Measurements from ENCODE around the gene EXOC3L4.
A peak's percentile ranks its signal among the peaks of the same experiment; 100 is the strongest.

Gene EXOC3L4

GRCh38 chr14:103108749-103109207, 14.3 kb downstream of the EXOC3L4 start:
- ATAC-seq: no peak
- TF ChIP-seq TOX (CRISPR knock-in tag; IDR thresholded peaks at IDR 0.05; ENCODE audit: borderline replicate concordance) (no peak), GLIS3 (CRISPR knock-in tag; IDR thresholded peaks at IDR 0.05) (no peak), ESRRG (CRISPR knock-in tag; IDR thresholded peaks at IDR 0.05) (no peak), ARNTL (CRISPR knock-in tag; IDR thresholded peaks at IDR 0.05; ENCODE audit: borderline replicate concordance, low read depth) (no peak), CSDC2 (CRISPR knock-in tag; IDR thresholded peaks at IDR 0.05) (no peak), RARB (CRISPR knock-in tag; IDR thresholded peaks at IDR 0.05) (no peak), TCF4 (CRISPR knock-in tag; IDR thresholded peaks at IDR 0.05; ENCODE audit: borderline replicate concordance) (no peak), ZNF70 (CRISPR knock-in tag; IDR thresholded peaks at IDR 0.05) (no peak), ISL1 (CRISPR knock-in tag; IDR thresholded peaks at IDR 0.05) (no peak), ZFP3 (CRISPR knock-in tag; IDR thresholded peaks at IDR 0.05) (no peak), ZFP30 (CRISPR knock-in tag; IDR thresholded peaks at IDR 0.05) (no peak), SNAI2 (CRISPR knock-in tag; IDR thresholded peaks at IDR 0.05) (no peak), OSR1 (CRISPR knock-in tag; IDR thresholded peaks at IDR 0.05) (no peak), POU6F1 (CRISPR knock-in tag; IDR thresholded peaks at IDR 0.05; ENCODE audit: borderline replicate concordance, low read depth) (no peak), ZC3H10 (CRISPR knock-in tag; IDR thresholded peaks at IDR 0.05) (no peak)
- TF ChIP-seq, protein P1, sequence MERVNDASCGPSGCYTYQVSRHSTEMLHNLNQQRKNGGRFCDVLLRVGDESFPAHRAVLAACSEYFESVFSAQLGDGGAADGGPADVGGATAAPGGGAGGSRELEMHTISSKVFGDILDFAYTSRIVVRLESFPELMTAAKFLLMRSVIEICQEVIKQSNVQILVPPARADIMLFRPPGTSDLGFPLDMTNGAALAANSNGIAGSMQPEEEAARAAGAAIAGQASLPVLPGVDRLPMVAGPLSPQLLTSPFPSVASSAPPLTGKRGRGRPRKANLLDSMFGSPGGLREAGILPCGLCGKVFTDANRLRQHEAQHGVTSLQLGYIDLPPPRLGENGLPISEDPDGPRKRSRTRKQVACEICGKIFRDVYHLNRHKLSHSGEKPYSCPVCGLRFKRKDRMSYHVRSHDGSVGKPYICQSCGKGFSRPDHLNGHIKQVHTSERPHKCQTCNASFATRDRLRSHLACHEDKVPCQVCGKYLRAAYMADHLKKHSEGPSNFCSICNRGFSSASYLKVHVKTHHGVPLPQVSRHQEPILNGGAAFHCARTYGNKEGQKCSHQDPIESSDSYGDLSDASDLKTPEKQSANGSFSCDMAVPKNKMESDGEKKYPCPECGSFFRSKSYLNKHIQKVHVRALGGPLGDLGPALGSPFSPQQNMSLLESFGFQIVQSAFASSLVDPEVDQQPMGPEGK (CRISPR knock-in tag; IDR thresholded peaks at IDR 0.05; ENCODE audit: borderline replicate concordance): no peak

GRCh38 chr14:103109535-103110441, 15.3 kb downstream of the EXOC3L4 start:
- no peak for TF ChIP-seq ZNF70 (CRISPR knock-in tag; IDR thresholded peaks at IDR 0.05)
- no peak for TF ChIP-seq TSHZ2 (CRISPR knock-in tag; IDR thresholded peaks at IDR 0.05)
- no peak for TF ChIP-seq PPARA (CRISPR knock-in tag; IDR thresholded peaks at IDR 0.05; ENCODE audit: borderline replicate concordance)
- TF ChIP-seq, protein P2, sequence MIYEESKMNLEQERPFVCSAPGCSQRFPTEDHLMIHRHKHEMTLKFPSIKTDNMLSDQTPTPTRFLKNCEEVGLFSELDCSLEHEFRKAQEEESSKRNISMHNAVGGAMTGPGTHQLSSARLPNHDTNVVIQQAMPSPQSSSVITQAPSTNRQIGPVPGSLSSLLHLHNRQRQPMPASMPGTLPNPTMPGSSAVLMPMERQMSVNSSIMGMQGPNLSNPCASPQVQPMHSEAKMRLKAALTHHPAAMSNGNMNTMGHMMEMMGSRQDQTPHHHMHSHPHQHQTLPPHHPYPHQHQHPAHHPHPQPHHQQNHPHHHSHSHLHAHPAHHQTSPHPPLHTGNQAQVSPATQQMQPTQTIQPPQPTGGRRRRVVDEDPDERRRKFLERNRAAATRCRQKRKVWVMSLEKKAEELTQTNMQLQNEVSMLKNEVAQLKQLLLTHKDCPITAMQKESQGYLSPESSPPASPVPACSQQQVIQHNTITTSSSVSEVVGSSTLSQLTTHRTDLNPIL (CRISPR knock-in tag; IDR thresholded peaks at IDR 0.05; ENCODE audit: low read depth): no peak
- TF ChIP-seq, protein P1 (CRISPR knock-in tag; IDR thresholded peaks at IDR 0.05; ENCODE audit: borderline replicate concordance): peak; percentile 66; the same call in 1 of the 2 replicates
- TF ChIP-seq GLIS3 (CRISPR knock-in tag; IDR thresholded peaks at IDR 0.05): no peak
- no peak for TF ChIP-seq ZC3H10 (CRISPR knock-in tag; IDR thresholded peaks at IDR 0.05)
- peak; percentile 43; the same call in 1 of the 2 replicates for TF ChIP-seq OSR1 (CRISPR knock-in tag; IDR thresholded peaks at IDR 0.05)
- TF ChIP-seq ZNF8 (CRISPR knock-in tag; IDR thresholded peaks at IDR 0.05): no peak
- peak; percentile 59; the same call in 1 of the 2 replicates for TF ChIP-seq ZFP3 (CRISPR knock-in tag; IDR thresholded peaks at IDR 0.05)
- no peak for TF ChIP-seq ISL1 (CRISPR knock-in tag; IDR thresholded peaks at IDR 0.05)
- TF ChIP-seq POU6F1 (CRISPR knock-in tag; IDR thresholded peaks at IDR 0.05; ENCODE audit: borderline replicate concordance, low read depth): no peak
- ATAC-seq: peak; percentile 71
